A673 (cell line): ENCODE results near the gene BRAF.

ENCODE experiments used
- EZH2 ChIP-seq: fragments of 200-600 bp; sonication (generic); IDR thresholded peaks from 2 replicates; pipeline ENCODE4 v1.6.1; 2017; ENCODE audit warnings: borderline replicate concordance, low read depth, mild to moderate bottlenecking, mixed read lengths, antibody characterized with exemption, low read length; ENCODE audit not compliant: poor library complexity, severe bottlenecking
- TF ChIP-seq, protein P1 (sequence below): fragments of 300-800, 200-600 bp; sonication (generic); conservative IDR thresholded peaks from 2 replicates; pipeline ENCODE4 v1.5.1; 2017; ENCODE audit warnings: low read depth, mild to moderate bottlenecking, antibody characterized with exemption, low read length, moderate library complexity, mixed read lengths

DNA sequence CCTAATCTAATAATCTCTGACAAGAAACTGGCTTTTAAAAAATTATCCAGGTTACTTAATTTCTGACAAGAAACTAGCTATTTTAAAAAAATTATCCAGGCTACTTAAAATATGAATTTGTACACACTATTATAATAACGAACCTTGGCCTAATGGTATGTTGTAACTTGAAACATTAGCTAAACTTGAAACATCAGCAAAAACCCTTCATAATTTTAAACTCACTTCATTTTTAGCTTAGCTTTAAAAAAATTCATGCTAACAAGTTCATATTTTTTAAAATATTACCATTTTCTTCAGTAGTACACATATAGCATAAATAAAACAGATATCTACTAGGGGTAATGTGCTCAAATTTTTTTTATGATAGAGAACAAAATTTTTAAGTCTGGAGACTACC, 35.6 kb downstream of the BRAF start:
- TF ChIP-seq, protein P1, sequence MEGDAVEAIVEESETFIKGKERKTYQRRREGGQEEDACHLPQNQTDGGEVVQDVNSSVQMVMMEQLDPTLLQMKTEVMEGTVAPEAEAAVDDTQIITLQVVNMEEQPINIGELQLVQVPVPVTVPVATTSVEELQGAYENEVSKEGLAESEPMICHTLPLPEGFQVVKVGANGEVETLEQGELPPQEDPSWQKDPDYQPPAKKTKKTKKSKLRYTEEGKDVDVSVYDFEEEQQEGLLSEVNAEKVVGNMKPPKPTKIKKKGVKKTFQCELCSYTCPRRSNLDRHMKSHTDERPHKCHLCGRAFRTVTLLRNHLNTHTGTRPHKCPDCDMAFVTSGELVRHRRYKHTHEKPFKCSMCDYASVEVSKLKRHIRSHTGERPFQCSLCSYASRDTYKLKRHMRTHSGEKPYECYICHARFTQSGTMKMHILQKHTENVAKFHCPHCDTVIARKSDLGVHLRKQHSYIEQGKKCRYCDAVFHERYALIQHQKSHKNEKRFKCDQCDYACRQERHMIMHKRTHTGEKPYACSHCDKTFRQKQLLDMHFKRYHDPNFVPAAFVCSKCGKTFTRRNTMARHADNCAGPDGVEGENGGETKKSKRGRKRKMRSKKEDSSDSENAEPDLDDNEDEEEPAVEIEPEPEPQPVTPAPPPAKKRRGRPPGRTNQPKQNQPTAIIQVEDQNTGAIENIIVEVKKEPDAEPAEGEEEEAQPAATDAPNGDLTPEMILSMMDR, result no peak
- TF ChIP-seq EZH2, result no peak
